ENCODE results near the gene DOCK2. TPM values are rescaled to one million over a fixed set of nuclear protein-coding genes. Genes with fewer than 3 reads are reported as not detected.

DOCK2 gene
- total and polyA plus RNA-seq, 4 donors, result 1.6 to 53.7 (median 21.6) TPM

DNA sequence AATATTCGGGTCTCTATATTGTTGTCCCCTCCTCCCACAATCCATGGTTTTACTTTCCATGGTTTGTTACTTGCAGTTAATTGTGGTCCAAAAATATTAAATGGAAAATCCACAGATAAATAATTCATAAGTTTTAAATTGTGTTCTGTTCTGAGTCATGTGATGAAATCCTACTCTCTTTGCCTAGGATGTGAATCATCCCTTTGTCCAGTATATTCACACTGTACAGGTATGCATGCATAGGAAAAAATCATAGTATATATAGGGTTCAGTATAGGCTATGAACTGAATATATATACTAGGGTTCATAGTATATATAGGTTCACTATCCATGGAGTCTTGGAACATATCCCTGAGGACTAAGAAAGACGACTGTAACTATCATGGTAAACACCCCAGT is 323.6 kb downstream of the DOCK2 start:
- intact Hi-C loops (cut with DNase I), result no loop called here
- Histone ChIP-seq H3K27ac (ENCODE audit: low read depth in 1 of 2, low read length in 2 of 2) (no peak overlapping the region), H3K27me3 (ENCODE audit: control insufficient read depth in 1 of 2, insufficient read depth in 2 of 2, low read length in 1 of 2) (no peaks in the 10 kb centered on the region), H3K9me3 (ENCODE audit: control insufficient read depth, low read length) (peaks cover 1% of the 10 kb centered on the region), H3K36me3 (ENCODE audit: control insufficient read depth in 1 of 2, insufficient read depth in 2 of 2, low read length in 1 of 2) (no peaks in the 10 kb centered on the region), H3K4me3 (ENCODE audit: low read length in 2 of 2) (no peak overlapping the region), H3K4me1 (ENCODE audit: control insufficient read depth in 1 of 2, insufficient read depth in 2 of 2, low read length in 2 of 2) (no peaks in the 10 kb centered on the region)
- WGBS, 2 donors, result 82 to 83% methylated on average over 2 of the region's 2 CpGs
- DNase-seq, result no peak
- no peak for ATAC-seq (ENCODE audit: low FRiP score)

DNA sequence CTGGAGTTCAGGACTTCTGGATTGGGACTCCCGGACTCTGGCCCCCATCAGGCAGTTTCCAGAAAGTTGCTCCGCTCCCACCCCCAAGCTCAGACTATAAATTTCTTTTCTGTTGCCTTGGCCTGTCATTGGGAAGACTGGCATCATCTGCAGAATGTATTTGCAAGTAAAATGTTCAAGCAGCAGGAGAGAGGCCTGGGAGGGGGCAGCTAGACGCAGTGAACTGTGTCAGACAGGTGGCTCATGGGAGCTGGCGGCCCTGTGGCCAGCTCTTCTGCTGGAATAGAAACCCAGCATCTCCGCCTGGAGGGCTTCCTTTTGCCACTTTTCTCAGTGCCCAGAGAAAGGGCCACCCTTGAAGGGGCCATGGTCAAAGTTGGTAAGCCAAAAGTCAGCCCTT is 327.2 kb downstream of the DOCK2 start:
- intact Hi-C loops (cut with DNase I), result no loop called here
- DNase-seq (no peak), ATAC-seq (ENCODE audit: low FRiP score) (no peak)
- H3K4me3 ChIP-seq (ENCODE audit: low read length in 2 of 2), result no peak overlapping the region
- H3K36me3 ChIP-seq (ENCODE audit: control insufficient read depth in 1 of 2, insufficient read depth in 2 of 2, low read length in 1 of 2), result no peaks in the 10 kb centered on the region
- no peaks in the 10 kb centered on the region for H3K27me3 ChIP-seq (ENCODE audit: control insufficient read depth in 1 of 2, insufficient read depth in 2 of 2, low read length in 1 of 2)
- no peaks in the 10 kb centered on the region for H3K4me1 ChIP-seq (ENCODE audit: control insufficient read depth in 1 of 2, insufficient read depth in 2 of 2, low read length in 2 of 2)
- H3K9me3 ChIP-seq (ENCODE audit: control insufficient read depth, low read length), result no peaks in the 10 kb centered on the region
- 71 to 73% methylated on average over 5 of the region's 5 CpGs for WGBS, 2 donors
- no peak overlapping the region for H3K27ac ChIP-seq (ENCODE audit: low read depth in 1 of 2, low read length in 2 of 2)

DNA sequence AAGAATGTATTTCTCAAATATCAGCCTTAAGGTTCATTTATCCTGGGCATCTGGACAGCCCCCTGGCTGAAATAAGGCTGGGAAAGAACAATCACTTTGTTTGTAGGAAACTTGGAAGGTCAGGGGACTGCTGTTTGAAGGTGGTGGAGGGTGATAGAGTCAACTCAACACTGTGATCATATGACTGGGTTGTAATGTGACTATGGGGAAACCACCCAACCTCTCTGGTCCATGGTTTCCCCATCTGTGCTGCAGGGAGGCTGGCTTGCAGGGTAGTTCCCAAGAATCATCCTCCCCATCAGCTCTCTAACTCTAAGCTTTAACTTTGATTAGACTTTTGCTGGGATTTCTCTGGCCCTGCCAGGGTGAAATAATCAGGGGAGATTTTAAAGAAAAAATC is 333.3 kb downstream of the DOCK2 start:
- intact Hi-C loops (cut with DNase I), result no loop called here
- H3K27me3 ChIP-seq (ENCODE audit: control insufficient read depth in 1 of 2, insufficient read depth in 2 of 2, low read length in 1 of 2), result peaks cover 0 to 4% of the 10 kb centered on the region in 2 donors
- no peak overlapping the region for H3K27ac ChIP-seq (ENCODE audit: low read depth in 1 of 2, low read length in 2 of 2)
- ATAC-seq (ENCODE audit: low FRiP score) (no peak), DNase-seq (no peak)
- no peaks in the 10 kb centered on the region for H3K36me3 ChIP-seq (ENCODE audit: control insufficient read depth in 1 of 2, insufficient read depth in 2 of 2, low read length in 1 of 2)
- no peak overlapping the region for H3K4me3 ChIP-seq (ENCODE audit: low read length in 2 of 2)
- no peaks in the 10 kb centered on the region for H3K9me3 ChIP-seq (ENCODE audit: control insufficient read depth, low read length)
- H3K4me1 ChIP-seq (ENCODE audit: control insufficient read depth in 1 of 2, insufficient read depth in 2 of 2, low read length in 2 of 2), result no peaks in the 10 kb centered on the region

- Histone ChIP-seq H3K27me3 (ENCODE audit: control insufficient read depth in 1 of 2, insufficient read depth in 2 of 2, low read length in 1 of 2) (peaks cover 0 to 4% of the 10 kb centered on the region in 2 donors), H3K4me1 (ENCODE audit: control insufficient read depth in 1 of 2, insufficient read depth in 2 of 2, low read length in 2 of 2) (no peaks in the 10 kb centered on the region), H3K4me3 (ENCODE audit: low read length in 2 of 2) (no peak overlapping the region), H3K9me3 (ENCODE audit: control insufficient read depth, low read length) (no peaks in the 10 kb centered on the region), H3K27ac (ENCODE audit: low read depth in 1 of 2, low read length in 2 of 2) (no peak overlapping the region), H3K36me3 (ENCODE audit: control insufficient read depth in 1 of 2, insufficient read depth in 2 of 2, low read length in 1 of 2) (no peaks in the 10 kb centered on the region)
- ATAC-seq (ENCODE audit: low FRiP score) (no peak), DNase-seq (peak in 1 of 2 donors; percentile 74)
- 37 to 39% methylated on average over 8 of the region's 8 CpGs for WGBS, 2 donors
- intact Hi-C loops (cut with DNase I), result no loop called here
Observed at GRCh38 chr5:169970911-169971765, 334.1 kb downstream of the DOCK2 start.

GRCh38 chr5:169971780-169972179 is 334.7 kb downstream of the DOCK2 start:
- no peak for DNase-seq
- 94 to 95% methylated on average over 1 of the region's 1 CpG for WGBS, 2 donors
- Histone ChIP-seq H3K36me3 (ENCODE audit: control insufficient read depth in 1 of 2, insufficient read depth in 2 of 2, low read length in 1 of 2) (no peaks in the 10 kb centered on the region), H3K27me3 (ENCODE audit: control insufficient read depth in 1 of 2, insufficient read depth in 2 of 2, low read length in 1 of 2) (peaks cover 0 to 4% of the 10 kb centered on the region in 2 donors), H3K9me3 (ENCODE audit: control insufficient read depth, low read length) (no peaks in the 10 kb centered on the region), H3K27ac (ENCODE audit: low read depth in 1 of 2, low read length in 2 of 2) (no peak overlapping the region), H3K4me1 (ENCODE audit: control insufficient read depth in 1 of 2, insufficient read depth in 2 of 2, low read length in 2 of 2) (no peaks in the 10 kb centered on the region), H3K4me3 (ENCODE audit: low read length in 2 of 2) (no peak overlapping the region)
- no peak for ATAC-seq (ENCODE audit: low FRiP score)
- intact Hi-C loops (cut with DNase I), result no loop called here

DNA sequence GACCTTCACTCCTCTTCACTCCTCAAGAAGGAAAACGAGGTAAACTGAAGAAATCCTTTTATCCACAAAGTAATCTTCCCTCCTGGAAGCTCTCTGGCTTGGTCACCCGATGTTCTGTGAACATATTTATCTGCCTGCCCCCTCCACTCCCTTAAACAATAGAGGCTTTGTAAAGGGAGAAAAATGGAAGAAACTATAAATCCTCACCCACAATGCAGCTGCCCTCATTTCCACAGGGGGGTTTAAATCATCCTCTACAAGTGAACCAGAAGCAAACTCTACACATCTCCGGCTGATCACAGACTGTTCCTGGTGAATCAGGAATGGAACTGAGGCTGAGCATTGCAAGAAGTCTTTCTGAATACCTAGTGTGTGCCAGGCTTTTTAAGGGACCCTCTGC is 336.0 kb downstream of the DOCK2 start:
- Histone ChIP-seq H3K9me3 (ENCODE audit: control insufficient read depth, low read length) (no peaks in the 10 kb centered on the region), H3K4me3 (ENCODE audit: low read length in 2 of 2) (no peak overlapping the region), H3K4me1 (ENCODE audit: control insufficient read depth in 1 of 2, insufficient read depth in 2 of 2, low read length in 2 of 2) (no peaks in the 10 kb centered on the region), H3K36me3 (ENCODE audit: control insufficient read depth in 1 of 2, insufficient read depth in 2 of 2, low read length in 1 of 2) (no peaks in the 10 kb centered on the region), H3K27me3 (ENCODE audit: control insufficient read depth in 1 of 2, insufficient read depth in 2 of 2, low read length in 1 of 2) (peaks cover 0 to 4% of the 10 kb centered on the region in 2 donors), H3K27ac (ENCODE audit: low read depth in 1 of 2, low read length in 2 of 2) (no peak overlapping the region)
- 45 to 51% methylated on average over 3 of the region's 3 CpGs for WGBS, 2 donors
- no peak for DNase-seq
- no peak for ATAC-seq (ENCODE audit: low FRiP score)
- intact Hi-C loops (cut with DNase I), result no loop called here

DNA sequence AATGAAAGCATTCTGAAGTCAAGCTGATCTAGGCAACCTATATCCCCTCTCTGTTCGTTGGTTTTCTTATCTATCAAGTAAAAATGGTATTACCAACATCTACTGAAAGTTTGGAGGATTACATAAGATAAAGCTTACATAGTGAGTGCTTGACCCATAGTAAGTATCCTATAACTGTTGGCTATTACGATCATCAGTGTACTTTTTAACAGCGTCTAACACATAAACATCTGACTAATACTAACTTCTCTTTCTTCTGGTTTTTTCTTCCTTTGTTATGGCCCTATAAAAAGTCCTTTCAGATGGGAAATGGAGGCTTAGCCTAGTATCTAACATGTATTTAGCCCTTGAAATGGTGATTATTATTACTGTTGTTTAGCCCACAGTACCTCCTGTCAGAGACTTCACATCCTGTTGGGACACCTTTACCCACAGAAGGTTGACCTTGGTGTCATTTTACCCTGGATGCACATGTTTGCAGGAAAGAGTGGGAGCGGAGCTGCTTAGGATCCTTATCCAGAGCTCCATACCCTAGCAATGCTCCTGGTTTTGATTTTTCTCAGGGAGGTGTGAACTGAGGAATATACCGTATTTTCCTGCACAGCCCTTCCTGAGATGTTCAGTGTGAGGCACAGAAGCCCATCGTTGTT is 337.2 kb downstream of the DOCK2 start:
- H3K9me3 ChIP-seq (ENCODE audit: control insufficient read depth, low read length), result no peaks in the 10 kb centered on the region
- intact Hi-C loops (cut with DNase I), result no loop called here
- no peaks in the 10 kb centered on the region for H3K36me3 ChIP-seq (ENCODE audit: control insufficient read depth in 1 of 2, insufficient read depth in 2 of 2, low read length in 1 of 2)
- ATAC-seq (ENCODE audit: low FRiP score), result no peak
- no peak for DNase-seq
- H3K27ac ChIP-seq (ENCODE audit: low read depth in 1 of 2, low read length in 2 of 2), result no peak overlapping the region
- peaks cover 0 to 4% of the 10 kb centered on the region in 2 donors for H3K27me3 ChIP-seq (ENCODE audit: control insufficient read depth in 1 of 2, insufficient read depth in 2 of 2, low read length in 1 of 2)
- WGBS, 2 donors, result 67 to 85% methylated on average over 6 of the region's 6 CpGs
- H3K4me1 ChIP-seq (ENCODE audit: control insufficient read depth in 1 of 2, insufficient read depth in 2 of 2, low read length in 2 of 2), result no peaks in the 10 kb centered on the region
- no peak overlapping the region for H3K4me3 ChIP-seq (ENCODE audit: low read length in 2 of 2)

DNA sequence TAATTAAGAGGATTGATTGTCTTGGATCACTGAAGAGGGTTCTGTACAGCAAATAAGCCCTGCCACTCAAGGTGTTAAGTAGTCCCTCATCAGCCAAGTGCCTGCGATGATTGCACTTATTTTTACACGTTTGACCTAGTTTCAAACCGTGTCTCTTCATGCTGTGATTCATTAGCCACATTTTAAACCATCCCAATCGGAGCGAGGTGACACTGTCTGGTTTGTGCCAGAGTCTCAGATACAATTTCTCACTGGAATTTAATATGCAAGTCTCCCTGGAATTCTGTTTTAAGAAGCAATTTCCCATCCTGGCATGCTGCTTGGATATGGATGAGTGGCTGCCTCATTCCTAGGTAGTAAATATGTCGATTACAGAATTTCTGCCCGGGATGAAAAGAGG is 341.6 kb downstream of the DOCK2 start:
- ATAC-seq (ENCODE audit: low FRiP score) (no peak), DNase-seq (no peak)
- no peaks in the 10 kb centered on the region for H3K9me3 ChIP-seq (ENCODE audit: control insufficient read depth, low read length)
- peaks cover 0 to 1% of the 10 kb centered on the region in 2 donors for H3K27me3 ChIP-seq (ENCODE audit: control insufficient read depth in 1 of 2, insufficient read depth in 2 of 2, low read length in 1 of 2)
- WGBS, 2 donors, result 21 to 25% methylated on average over 7 of the region's 7 CpGs
- H3K36me3 ChIP-seq (ENCODE audit: control insufficient read depth in 1 of 2, insufficient read depth in 2 of 2, low read length in 1 of 2), result no peaks in the 10 kb centered on the region
- no peak overlapping the region for H3K4me3 ChIP-seq (ENCODE audit: low read length in 2 of 2)
- intact Hi-C loops (cut with DNase I), result no loop called here
- H3K27ac ChIP-seq (ENCODE audit: low read depth in 1 of 2, low read length in 2 of 2), result no peak overlapping the region
- H3K4me1 ChIP-seq (ENCODE audit: control insufficient read depth in 1 of 2, insufficient read depth in 2 of 2, low read length in 2 of 2), result no peaks in the 10 kb centered on the region

DNA sequence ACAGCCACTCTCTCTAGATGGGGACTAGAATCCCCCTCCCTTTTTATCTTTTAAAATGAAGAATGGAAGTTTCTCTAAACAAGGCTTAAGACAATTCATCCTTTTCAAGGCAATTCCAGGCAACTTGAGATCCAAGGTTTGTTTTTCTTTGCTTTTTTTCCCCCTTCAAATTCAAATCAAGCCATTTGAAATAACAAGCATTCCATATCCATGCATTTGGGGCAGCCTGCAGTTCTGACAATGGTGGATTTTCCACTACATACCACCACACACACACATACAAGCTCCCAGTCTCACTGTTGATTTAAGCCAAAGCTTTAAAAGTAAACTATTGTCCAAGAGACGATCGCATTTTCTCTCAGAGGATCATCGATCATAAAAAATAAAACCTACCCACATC is 342.8 kb downstream of the DOCK2 start:
- intact Hi-C loops (cut with DNase I), result no loop called here
- H3K9me3 ChIP-seq (ENCODE audit: control insufficient read depth, low read length), result no peaks in the 10 kb centered on the region
- WGBS, 2 donors, result 7 to 11% methylated on average over 3 of the region's 3 CpGs
- H3K36me3 ChIP-seq (ENCODE audit: control insufficient read depth in 1 of 2, insufficient read depth in 2 of 2, low read length in 1 of 2), result no peaks in the 10 kb centered on the region
- no peaks in the 10 kb centered on the region for H3K27me3 ChIP-seq (ENCODE audit: control insufficient read depth in 1 of 2, insufficient read depth in 2 of 2, low read length in 1 of 2)
- DNase-seq, result no peak
- ATAC-seq (ENCODE audit: low FRiP score), result no peak
- no peak overlapping the region for H3K27ac ChIP-seq (ENCODE audit: low read depth in 1 of 2, low read length in 2 of 2)
- no peak overlapping the region for H3K4me3 ChIP-seq (ENCODE audit: low read length in 2 of 2)
- no peaks in the 10 kb centered on the region for H3K4me1 ChIP-seq (ENCODE audit: control insufficient read depth in 1 of 2, insufficient read depth in 2 of 2, low read length in 2 of 2)
